GM10266 (cell line): ENCODE measurements around the gene CALML4.

Source experiments
- DNase-seq: peaks from one replicate; pipeline ENCODE4 v3.0.0; 2012; ENCODE audit errors: extremely low spot score
- TF ChIP-seq, protein P1 (sequence below): IDR thresholded peaks from 2 replicates; pipeline ENCODE4 v1.5.1; 2012; ENCODE audit warnings: mild to moderate bottlenecking, low read depth; ENCODE audit not compliant: control insufficient read depth, insufficient read depth; ENCODE audit errors: missing control alignments

Gene CALML4, protein sequence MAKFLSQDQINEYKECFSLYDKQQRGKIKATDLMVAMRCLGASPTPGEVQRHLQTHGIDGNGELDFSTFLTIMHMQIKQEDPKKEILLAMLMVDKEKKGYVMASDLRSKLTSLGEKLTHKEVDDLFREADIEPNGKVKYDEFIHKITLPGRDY

DNA sequence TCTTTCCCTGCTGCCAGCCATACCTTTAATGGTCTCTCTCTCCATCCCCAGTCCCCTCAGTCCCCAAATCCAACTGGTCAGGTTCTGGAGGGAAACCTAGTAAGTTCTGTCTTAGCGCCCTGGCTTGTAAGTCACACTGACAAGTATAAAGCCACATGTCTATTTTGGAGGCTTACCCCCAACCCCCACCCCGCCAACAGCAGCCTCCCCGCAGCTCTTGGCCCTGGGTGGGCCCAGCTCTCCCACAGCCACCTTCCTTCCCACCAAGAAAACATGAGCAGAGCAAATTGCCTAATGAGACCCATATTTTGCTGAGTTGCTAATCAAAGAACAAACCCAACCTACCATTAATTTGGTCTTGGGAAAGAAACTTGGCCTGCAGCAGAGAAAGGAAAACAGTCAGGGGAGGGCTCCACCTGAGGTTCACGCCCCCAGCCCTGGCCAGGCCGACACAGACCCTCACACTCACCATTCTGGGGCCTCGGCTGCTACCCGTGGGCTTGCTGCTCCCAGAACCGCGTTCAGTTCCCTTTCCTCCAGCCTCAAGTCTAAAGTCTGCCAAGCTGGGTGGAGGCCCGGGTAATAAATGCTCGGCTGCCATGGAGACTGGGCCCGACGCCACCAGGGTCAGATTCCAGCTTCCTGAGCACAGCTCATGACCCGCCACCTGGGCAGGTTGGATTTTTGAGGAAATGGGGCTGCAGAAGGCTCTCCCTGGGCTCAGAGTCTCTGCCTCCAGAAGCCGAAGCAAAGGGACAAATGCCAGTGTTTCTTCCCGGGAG, at the start of gene CALML4:
TSS of gene CALML4 (minus strand) at position 557 of the 782 bp plus-strand sequence. CDS start at position 472, 85 bp downstream.
- TF ChIP-seq, protein P1, sequence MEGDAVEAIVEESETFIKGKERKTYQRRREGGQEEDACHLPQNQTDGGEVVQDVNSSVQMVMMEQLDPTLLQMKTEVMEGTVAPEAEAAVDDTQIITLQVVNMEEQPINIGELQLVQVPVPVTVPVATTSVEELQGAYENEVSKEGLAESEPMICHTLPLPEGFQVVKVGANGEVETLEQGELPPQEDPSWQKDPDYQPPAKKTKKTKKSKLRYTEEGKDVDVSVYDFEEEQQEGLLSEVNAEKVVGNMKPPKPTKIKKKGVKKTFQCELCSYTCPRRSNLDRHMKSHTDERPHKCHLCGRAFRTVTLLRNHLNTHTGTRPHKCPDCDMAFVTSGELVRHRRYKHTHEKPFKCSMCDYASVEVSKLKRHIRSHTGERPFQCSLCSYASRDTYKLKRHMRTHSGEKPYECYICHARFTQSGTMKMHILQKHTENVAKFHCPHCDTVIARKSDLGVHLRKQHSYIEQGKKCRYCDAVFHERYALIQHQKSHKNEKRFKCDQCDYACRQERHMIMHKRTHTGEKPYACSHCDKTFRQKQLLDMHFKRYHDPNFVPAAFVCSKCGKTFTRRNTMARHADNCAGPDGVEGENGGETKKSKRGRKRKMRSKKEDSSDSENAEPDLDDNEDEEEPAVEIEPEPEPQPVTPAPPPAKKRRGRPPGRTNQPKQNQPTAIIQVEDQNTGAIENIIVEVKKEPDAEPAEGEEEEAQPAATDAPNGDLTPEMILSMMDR, result no peak
- no peak for DNase-seq

GRCh38 chr15:68252925-68253534, 47.9 kb upstream of the CALML4 start:
- DNase-seq, result peak; percentile 73
- TF ChIP-seq, protein P1, result peak; percentile 81

DNA sequence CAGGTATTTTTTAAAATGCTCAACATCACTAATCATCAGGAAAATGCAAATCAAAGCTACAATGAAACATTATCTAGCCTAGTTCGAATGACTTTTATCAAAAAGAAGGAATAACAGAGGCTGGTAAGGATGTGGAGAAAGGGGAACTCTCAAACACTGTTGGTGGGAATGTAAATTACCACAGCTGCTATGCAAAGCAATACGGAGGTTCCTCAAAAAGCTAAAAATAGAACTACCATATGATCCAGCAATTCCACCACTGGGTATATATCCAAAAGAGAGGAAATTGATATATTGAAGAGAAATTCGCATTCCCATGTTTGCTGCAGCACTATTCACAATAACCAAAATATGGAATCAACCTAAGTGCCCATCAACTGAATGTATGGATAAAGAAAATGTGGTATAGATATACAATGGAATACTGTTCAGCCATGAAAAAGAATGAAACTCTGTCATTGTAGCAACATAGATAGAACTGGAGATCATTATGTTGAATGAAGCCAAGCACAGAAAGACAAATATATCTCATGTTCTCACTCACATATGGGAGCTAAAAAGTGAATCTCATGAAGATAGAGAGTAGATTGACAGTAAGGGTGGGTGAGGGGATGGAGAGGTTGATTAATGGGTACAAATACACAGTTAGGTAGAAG, 44.1 kb upstream of the CALML4 start:
- DNase-seq, result no peak

DNA sequence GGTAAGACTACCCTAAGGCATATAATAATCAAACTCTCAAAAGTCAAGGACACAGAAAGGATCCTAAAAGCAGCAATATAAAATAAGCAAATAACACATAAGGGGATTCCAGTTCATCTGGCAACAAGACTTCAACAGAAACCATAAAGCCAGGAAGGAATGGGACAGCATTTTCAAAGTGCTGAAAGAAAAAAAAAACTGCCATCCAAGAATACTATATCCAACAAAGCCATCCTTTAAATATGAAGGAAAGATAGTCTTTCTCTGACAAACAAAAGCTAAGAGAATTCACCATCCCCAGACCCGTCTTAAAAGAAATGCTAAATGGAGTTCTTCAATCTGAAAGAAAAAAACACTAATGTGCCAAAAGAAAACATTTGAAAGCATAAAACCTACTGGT, 39.1 kb upstream of the CALML4 start:
- TF ChIP-seq, protein P1, result no peak
- DNase-seq, result no peak

More for the DNA sequence above, 44.1 kb upstream of the CALML4 start:
- TF ChIP-seq, protein P1, result no peak

GRCh38 chr15:68241088-68241935, 36.2 kb upstream of the CALML4 start:
- TF ChIP-seq, protein P1, result no peak
- no peak for DNase-seq

DNA sequence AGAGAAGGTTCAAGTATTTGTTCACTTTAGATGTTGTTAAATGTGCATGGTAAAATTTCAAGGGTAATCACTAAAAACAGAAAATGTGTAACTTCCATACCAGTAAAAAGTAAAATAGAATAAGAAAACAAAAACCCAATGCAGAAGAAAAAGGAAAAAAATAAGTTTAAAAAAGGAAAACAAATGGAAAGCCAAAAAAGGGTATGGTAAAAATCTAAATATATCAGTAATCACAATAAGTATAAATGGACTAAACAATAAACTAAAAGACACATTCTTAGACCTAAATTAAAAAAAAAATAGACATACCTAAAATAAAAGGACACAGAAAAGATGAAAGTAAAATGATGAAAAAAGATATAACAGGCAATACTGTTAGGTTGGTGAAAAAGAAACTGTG, 33.9 kb upstream of the CALML4 start:
- DNase-seq, result no peak
- TF ChIP-seq, protein P1, result no peak
